Mammary epithelial cell (primary cell): Measurements from ENCODE around the gene PDE9A.

ENCODE experiments used
- EZH2 ChIP-seq: IDR thresholded peaks from 2 replicates; pipeline ENCODE4 v1.6.1; 2012; ENCODE audit warnings: low read length, inconsistent platforms, borderline replicate concordance
- TF ChIP-seq, protein P1 (sequence below), 2 donors: IDR thresholded peaks in 1 of 2; conservative IDR thresholded peaks in 1 of 2; 2 replicates each; pipeline ENCODE4 v1.5.1; 2011 to 2012; ENCODE audit warnings: inconsistent platforms in 2 of 2, low read length in 2 of 2, mild to moderate bottlenecking in 2 of 2, control low read depth in 1 of 2, low read depth in 1 of 2; ENCODE audit not compliant: insufficient read depth in 1 of 2; ENCODE audit errors: extremely low read depth in 1 of 2

DNA sequence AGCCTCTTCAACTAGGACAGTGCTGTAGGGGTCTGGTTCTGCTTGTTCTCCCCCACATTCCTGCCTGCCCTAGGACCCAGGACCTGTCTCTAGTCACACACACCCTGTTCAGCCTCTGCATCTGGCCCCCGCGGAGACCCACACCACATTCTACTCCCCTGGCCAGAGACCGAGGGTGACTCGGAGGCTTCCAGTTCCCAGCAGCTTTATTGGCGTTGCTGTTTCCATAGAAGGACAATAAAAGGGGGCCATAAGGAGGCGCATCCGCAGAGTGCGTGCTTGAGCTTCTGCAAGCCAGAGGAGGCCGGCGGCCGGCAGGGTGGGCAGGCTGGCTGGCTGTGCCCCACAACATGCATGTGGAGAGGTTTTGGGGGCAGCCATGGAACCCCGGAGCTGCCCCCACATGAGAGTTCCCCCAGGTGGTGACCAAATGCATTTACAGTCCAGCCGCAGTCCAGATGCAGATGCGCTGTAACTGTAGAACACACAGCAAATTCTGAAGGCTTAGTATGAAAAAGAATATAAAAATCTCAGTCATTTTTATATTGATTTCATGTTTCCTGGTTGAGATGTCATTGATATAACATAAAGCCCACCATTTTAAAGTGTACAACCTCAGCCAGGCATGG lies 52.4 kb downstream of the PDE9A start:
- TF ChIP-seq, protein P1, sequence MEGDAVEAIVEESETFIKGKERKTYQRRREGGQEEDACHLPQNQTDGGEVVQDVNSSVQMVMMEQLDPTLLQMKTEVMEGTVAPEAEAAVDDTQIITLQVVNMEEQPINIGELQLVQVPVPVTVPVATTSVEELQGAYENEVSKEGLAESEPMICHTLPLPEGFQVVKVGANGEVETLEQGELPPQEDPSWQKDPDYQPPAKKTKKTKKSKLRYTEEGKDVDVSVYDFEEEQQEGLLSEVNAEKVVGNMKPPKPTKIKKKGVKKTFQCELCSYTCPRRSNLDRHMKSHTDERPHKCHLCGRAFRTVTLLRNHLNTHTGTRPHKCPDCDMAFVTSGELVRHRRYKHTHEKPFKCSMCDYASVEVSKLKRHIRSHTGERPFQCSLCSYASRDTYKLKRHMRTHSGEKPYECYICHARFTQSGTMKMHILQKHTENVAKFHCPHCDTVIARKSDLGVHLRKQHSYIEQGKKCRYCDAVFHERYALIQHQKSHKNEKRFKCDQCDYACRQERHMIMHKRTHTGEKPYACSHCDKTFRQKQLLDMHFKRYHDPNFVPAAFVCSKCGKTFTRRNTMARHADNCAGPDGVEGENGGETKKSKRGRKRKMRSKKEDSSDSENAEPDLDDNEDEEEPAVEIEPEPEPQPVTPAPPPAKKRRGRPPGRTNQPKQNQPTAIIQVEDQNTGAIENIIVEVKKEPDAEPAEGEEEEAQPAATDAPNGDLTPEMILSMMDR (conservative IDR thresholded peaks at IDR 0.05 in 1 of 2, IDR thresholded peaks at IDR 0.05 in 1 of 2; ENCODE audit: extremely low read depth in 1 of 2, insufficient read depth in 1 of 2, low read depth in 1 of 2, low read length in 2 of 2), result no peak
- TF ChIP-seq EZH2, result no peak
